ENCODE measurements around the gene LRRC4B.

DNA sequence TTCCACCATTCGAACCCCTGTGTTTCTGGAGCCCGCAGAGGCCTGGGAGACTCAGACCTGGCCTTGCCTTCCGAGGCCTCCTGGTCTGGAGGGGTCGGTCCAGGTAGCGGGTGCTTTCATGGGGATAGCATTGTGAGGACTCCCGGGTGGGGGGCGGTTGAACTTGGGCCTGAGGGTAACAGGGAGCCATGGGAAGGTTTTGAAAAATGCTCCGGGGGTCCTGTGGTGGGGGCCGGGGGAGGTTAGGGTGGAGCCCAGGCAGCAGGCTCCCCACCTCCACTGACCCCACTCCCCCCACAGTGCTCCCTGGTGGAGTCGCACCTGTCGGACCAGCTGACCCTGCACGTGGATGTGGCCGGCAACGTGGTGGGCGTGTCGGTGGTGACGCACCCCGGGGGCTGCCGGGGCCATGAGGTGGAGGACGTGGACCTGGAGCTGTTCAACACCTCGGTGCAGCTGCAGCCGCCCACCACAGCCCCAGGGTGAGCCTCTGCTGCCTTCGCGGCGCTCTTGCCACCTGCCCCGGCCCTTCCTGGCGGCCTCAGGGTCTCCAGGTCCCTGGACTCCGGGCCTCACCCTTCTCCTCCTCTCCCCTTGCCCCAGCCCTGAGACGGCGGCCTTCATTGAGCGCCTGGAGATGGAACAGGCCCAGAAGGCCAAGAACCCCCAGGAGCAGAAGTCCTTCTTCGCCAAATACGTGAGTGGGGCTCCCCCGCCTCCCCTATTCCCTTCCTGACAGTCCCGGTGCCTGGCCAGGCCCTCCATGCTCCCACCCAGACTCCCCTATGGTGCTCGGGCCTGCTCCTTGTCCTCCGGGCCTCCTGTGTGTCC is 87.7 kb downstream of the LRRC4B start:
- TF ChIP-seq JUND (IDR thresholded peaks at IDR 0.05; ENCODE audit: low read length), result no peak
- no peak for TF ChIP-seq ZNF274 (IDR thresholded peaks at IDR 0.05; ENCODE audit: borderline replicate concordance, extremely low read depth, low read length)
- TF ChIP-seq BRCA1 (IDR thresholded peaks at IDR 0.05; ENCODE audit: low read depth, low read length), result no peak
- TF ChIP-seq GABPA (IDR thresholded peaks at IDR 0.05; ENCODE audit: borderline replicate concordance, insufficient read depth, low read length), result no peak
- TF ChIP-seq, protein P1, sequence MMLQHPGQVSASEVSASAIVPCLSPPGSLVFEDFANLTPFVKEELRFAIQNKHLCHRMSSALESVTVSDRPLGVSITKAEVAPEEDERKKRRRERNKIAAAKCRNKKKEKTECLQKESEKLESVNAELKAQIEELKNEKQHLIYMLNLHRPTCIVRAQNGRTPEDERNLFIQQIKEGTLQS (IDR thresholded peaks at IDR 0.05; ENCODE audit: insufficient read depth, low read depth, low read length), result no peak
- TF ChIP-seq RFX5 (IDR thresholded peaks at IDR 0.05; ENCODE audit: borderline replicate concordance, low read depth, low read length), result no peak
- TF ChIP-seq, protein P2, sequence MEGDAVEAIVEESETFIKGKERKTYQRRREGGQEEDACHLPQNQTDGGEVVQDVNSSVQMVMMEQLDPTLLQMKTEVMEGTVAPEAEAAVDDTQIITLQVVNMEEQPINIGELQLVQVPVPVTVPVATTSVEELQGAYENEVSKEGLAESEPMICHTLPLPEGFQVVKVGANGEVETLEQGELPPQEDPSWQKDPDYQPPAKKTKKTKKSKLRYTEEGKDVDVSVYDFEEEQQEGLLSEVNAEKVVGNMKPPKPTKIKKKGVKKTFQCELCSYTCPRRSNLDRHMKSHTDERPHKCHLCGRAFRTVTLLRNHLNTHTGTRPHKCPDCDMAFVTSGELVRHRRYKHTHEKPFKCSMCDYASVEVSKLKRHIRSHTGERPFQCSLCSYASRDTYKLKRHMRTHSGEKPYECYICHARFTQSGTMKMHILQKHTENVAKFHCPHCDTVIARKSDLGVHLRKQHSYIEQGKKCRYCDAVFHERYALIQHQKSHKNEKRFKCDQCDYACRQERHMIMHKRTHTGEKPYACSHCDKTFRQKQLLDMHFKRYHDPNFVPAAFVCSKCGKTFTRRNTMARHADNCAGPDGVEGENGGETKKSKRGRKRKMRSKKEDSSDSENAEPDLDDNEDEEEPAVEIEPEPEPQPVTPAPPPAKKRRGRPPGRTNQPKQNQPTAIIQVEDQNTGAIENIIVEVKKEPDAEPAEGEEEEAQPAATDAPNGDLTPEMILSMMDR (IDR thresholded peaks at IDR 0.05; ENCODE audit: control extremely low read depth in 1 of 3, insufficient read depth in 1 of 3, low read depth in 1 of 3, low read length in 3 of 3), result no peak
- no peak for TF ChIP-seq HDAC6 (IDR thresholded peaks at IDR 0.05; ENCODE audit: low read depth, low read length)
- no peak for TF ChIP-seq TAF1 (IDR thresholded peaks at IDR 0.05; ENCODE audit: low read depth, low read length)
- no peak for TF ChIP-seq BACH1 (IDR thresholded peaks at IDR 0.05; ENCODE audit: low read length)
- no peak for TF ChIP-seq SP1 (IDR thresholded peaks at IDR 0.05; ENCODE audit: low read depth, low read length)
- no peak for TF ChIP-seq TEAD4 (IDR thresholded peaks at IDR 0.05; ENCODE audit: low read depth, low read length)
- no peak for TF ChIP-seq CREB1 (IDR thresholded peaks at IDR 0.05)
- TF ChIP-seq POLR2A (IDR thresholded peaks at IDR 0.05; ENCODE audit: control extremely low read depth in 1 of 2, low read depth in 2 of 2, low read length in 2 of 2), result no peak
